ENCODE results near the gene ANKRD36C. TPM values are rescaled to one million over a fixed set of nuclear protein-coding genes. Genes with fewer than 3 reads are reported as not detected.
"Not testable (repeated sequence)": the region's sequence is repeated elsewhere in the genome, so short reads cannot be mapped to it uniquely, and the experiment has no call there.

ANKRD36C gene
- polyA plus RNA-seq, 3 donors, result 17.7 to 26.0 (median 18.0) TPM

DNA sequence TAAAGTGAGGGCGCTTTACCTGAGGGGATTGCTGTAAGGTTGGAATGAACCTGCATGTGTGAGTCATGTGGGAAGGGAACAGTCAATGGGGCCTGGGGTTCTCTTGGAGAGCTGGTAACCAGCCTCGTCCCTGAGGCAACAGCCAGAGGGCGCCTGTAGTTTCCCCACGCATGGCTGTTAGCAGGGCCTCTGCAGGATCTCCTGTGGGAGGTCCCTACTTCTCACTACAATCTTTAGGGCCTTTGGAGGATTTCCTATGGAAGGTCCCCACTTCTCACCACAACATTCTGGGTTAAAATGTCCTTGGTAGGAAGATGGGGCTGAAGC lies 19.5 kb upstream of the ANKRD36C start:
- DNase-seq (ENCODE audit: extremely low read depth in 1 of 11, low read depth in 9 of 11, low spot score in 4 of 11), result peak in 2 of 11 donors; percentile 3 to 10

DNA sequence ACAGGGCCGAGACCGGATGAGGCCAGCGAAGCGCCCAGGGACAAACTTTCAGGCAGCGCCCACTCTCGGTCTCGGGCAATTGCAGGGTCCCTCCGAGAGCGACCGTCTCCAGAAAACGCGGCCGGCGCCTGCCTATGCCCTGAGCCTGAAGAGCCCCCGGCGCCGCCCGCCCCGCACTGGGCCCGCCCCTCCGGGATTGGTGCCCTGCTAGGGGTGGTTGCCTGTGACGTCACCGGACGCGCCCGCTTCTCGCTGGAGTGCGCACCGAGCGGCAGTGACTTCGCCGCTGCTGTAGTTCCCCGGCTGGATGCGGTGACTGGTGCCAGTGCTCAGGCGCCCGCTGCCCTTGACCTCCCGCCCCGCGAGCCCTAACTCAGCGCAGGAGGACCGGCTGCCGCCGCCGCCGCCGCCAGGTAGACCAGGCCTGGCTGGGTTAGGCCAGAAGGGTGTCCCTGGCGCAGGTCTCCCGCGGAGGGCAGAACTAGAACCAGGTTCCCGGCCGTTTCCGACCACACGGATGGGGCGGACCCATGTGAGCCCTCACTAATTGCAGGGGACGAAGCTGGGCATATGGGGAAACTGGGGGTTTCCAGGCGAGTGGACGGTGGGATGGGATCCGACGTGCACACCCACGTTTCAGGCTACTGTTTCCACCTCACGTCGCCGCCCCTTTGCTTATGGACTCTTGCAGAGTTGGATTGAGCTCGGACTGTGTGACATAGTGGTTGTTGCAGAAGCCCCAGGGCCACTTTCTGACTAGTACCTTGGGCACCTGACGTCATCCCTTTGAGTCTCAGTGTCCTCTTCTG lies 18.9 kb upstream of the ANKRD36C start:
- DNase-seq (ENCODE audit: extremely low read depth in 1 of 11, low read depth in 9 of 11, low spot score in 4 of 11), result peak in 10 of 11 donors; percentile 53 to 87 (median 84)

GRCh38 chr2:96009833-96010232 lies 18.2 kb upstream of the ANKRD36C start:
- DNase-seq (ENCODE audit: extremely low read depth in 1 of 11, low read depth in 9 of 11, low spot score in 4 of 11), result peak in 2 of 11 donors; percentile 1 to 2

GRCh38 chr2:96008051-96008450 lies 16.4 kb upstream of the ANKRD36C start:
- not testable (repeated sequence) for DNase-seq (ENCODE audit: extremely low read depth in 1 of 11, low read depth in 9 of 11, low spot score in 4 of 11)

DNA sequence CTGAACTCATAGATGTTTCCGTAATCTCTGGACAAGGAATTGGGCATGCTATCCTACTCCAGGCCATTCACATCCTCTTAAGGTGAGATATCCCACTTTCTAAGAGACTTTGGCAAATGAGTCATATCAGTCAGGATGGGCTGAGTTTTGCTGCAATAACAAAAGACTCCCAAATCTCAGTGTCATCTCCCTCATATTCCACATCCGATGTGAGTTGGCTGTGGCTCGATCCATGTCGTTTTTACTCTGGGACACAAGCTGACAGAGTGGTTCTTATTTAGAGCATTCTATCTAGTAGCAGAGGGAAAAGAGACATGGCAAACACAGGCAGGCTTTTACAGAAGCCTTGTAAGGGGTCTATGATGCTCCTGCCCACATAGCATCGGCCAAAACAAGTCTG lies 14.6 kb upstream of the ANKRD36C start:
- DNase-seq (ENCODE audit: extremely low read depth in 1 of 11, low read depth in 9 of 11, low spot score in 4 of 11), result not testable (repeated sequence)

GRCh38 chr2:95992520-95993272 lies 1.1 kb upstream of the ANKRD36C start:
- peak in 3 of 11 donors; percentile 6 to 34 (median 13) for DNase-seq (ENCODE audit: extremely low read depth in 1 of 11, low read depth in 9 of 11, low spot score in 4 of 11)

- not testable (repeated sequence) for DNase-seq (ENCODE audit: extremely low read depth in 1 of 11, low read depth in 9 of 11, low spot score in 4 of 11)
These were observed 478 bp upstream of the ANKRD36C start for GRCh38 chr2:95992102-95992501.

GRCh38 chr2:95990884-95991283 lies 740 bp downstream of the ANKRD36C start:
- not testable (repeated sequence) for DNase-seq (ENCODE audit: extremely low read depth in 1 of 11, low read depth in 9 of 11, low spot score in 4 of 11)

DNA sequence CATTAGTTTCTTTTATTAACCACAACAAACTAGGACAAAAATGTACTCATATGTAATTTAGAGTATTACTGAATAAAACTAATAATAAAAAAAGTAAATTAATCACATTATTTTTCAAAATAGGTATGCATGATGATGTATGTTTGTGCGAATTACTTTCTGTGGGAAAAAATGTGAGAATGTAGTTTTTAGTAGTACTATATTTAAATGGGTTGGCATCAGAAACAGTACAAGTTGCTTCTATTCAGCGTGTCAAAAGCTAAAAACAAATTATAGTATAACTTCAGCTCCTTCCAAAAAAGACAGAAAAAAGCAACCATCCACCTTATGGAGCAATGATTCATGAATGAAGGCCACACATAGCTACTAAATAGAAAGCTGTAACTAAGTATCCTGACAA lies 40.0 kb downstream of the ANKRD36C start:
- DNase-seq (ENCODE audit: extremely low read depth in 1 of 11, low read depth in 9 of 11, low spot score in 4 of 11), result not testable (repeated sequence)

GRCh38 chr2:95948039-95948438 lies 43.6 kb downstream of the ANKRD36C start:
- not testable (repeated sequence) for DNase-seq (ENCODE audit: extremely low read depth in 1 of 11, low read depth in 9 of 11, low spot score in 4 of 11)

- DNase-seq (ENCODE audit: extremely low read depth in 1 of 11, low read depth in 9 of 11, low spot score in 4 of 11), result not testable (repeated sequence)
These were observed 51.7 kb downstream of the ANKRD36C start for GRCh38 chr2:95939947-95940346.

GRCh38 chr2:95930740-95931139 lies 60.9 kb downstream of the ANKRD36C start:
- not testable (repeated sequence) for DNase-seq (ENCODE audit: extremely low read depth in 1 of 11, low read depth in 9 of 11, low spot score in 4 of 11)

DNA sequence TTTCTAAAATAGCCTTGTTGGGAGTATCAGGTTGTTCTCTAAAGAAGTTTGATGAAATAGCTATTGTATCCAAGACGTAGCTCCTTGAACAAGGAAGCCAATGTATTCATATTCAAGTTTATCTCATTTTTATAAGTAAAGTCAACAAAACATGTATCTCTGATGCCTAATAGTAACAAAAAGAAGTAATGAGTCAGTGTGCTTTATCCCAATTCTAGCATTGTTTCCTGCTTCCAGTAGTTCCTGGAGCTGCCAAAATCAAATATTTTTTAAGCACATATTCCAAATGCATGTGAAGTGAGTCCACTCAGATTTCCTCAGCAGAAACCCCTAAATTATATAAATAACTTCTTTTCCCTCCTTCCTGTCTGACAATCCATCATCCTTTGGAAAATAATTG lies 74.6 kb downstream of the ANKRD36C start:
- not testable (repeated sequence) for DNase-seq (ENCODE audit: extremely low read depth in 1 of 11, low read depth in 9 of 11, low spot score in 4 of 11)

GRCh38 chr2:95915131-95915530 lies 76.5 kb downstream of the ANKRD36C start:
- not testable (repeated sequence) for DNase-seq (ENCODE audit: extremely low read depth in 1 of 11, low read depth in 9 of 11, low spot score in 4 of 11)

DNA sequence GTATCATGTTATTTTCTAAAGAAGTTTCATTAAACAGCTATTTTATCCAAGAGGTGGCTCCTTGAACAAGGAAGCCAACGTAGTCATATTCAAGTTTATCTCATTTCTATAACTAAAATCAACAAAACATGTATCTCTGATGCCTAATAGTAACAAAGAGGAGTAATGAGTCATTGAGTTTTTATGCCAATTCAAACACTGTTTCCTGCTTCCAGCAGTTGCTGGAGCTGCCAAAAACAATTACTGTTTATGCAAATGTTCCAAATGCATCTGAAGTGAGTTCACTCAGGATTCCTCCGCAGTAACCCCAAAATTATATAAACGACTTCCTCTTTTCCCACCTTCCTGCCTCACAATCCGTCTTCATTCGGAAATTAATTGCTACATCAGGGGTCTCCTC lies 80.2 kb downstream of the ANKRD36C start:
- DNase-seq (ENCODE audit: extremely low read depth in 1 of 11, low read depth in 9 of 11, low spot score in 4 of 11), result not testable (repeated sequence)

- not testable (repeated sequence) for DNase-seq (ENCODE audit: extremely low read depth in 1 of 11, low read depth in 9 of 11, low spot score in 4 of 11)
These were observed 97.2 kb downstream of the ANKRD36C start for GRCh38 chr2:95894443-95894842.

DNA sequence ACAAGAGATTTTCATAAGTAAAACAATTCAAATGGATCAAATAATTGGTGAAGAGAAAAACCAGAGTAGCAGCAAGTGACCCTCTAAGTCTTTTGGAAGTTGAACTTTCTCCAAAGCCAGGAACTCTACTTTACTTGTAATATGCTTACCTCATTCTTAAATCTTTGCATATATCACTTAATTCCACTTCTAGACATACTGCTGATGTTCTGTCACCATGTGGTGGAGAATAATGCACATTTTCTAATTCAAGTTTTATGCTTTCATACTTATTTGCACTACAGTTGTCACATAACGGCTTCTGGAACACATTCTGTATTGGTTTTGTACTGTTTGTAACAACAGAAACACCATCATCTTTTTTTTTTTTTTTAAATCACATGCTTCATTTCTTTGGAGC lies 123.7 kb downstream of the ANKRD36C start:
- not testable (repeated sequence) for DNase-seq (ENCODE audit: extremely low read depth in 1 of 11, low read depth in 9 of 11, low spot score in 4 of 11)

- DNase-seq (ENCODE audit: extremely low read depth in 1 of 11, low read depth in 9 of 11, low spot score in 4 of 11), result not testable (repeated sequence)
These were observed 124.5 kb downstream of the ANKRD36C start for GRCh38 chr2:95867047-95867677.

- not testable (repeated sequence) for DNase-seq (ENCODE audit: extremely low read depth in 1 of 11, low read depth in 9 of 11, low spot score in 4 of 11)
These were observed 129.5 kb downstream of the ANKRD36C start for GRCh38 chr2:95862121-95862520.

DNA sequence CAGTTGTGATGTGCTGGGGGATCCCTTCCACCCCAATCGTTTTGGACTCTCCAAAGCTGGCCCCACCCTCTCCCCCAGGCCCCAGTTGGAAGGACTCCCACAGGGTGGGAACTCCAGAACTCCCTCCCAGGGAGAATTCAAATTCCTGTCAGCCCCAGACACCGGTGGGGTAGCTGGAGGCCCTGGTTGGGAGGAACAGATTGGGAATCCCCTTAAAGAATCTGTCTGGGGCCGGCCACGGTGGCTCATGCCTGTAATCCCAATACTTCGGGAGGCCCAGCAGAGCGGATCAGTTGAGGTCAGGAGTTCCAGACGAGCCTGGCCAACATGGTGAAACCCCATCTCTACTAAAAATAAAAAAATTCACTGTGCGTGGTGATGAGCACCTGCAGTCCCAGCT lies 155.5 kb downstream of the ANKRD36C start:
- DNase-seq (ENCODE audit: extremely low read depth in 1 of 11, low read depth in 9 of 11, low spot score in 4 of 11), result no peak
